ENCODE data around the gene XPO5.
"Not testable (repeated sequence)": the region's sequence is repeated elsewhere in the genome, so short reads cannot be mapped to it uniquely, and the experiment has no call there.

DNA sequence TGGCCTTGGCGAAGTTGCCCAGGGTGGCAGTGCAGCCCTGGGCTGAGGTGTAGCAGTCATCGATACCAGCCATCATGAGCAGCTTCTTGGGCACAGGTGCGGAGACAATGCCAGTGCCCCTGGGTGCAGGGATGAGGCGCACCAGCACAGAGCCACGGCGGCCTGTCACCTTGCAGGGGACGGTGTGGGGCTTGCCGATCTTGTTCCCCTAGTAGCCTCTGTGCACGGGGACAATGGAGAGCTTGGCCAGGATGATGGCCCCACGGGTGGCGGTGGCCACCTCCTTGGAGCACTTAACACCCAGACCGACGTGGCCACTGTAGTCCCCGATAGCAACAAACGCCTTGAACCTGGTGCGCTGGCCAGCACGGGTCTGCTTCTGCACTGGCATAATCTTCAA, 36.9 kb downstream of the XPO5 start:
- TF ChIP-seq POLR2A (IDR thresholded peaks at IDR 0.05; ENCODE audit: low read depth, low read length); BHLHE40 (IDR thresholded peaks at IDR 0.05; ENCODE audit: low read depth, low read length); NFE2L2 (IDR thresholded peaks at IDR 0.05; ENCODE audit: low read depth, low read length); CEBPB (IDR thresholded peaks at IDR 0.05; ENCODE audit: low read depth, low read length); RFX5 (IDR thresholded peaks at IDR 0.05; ENCODE audit: low read depth, low read length); MAZ (IDR thresholded peaks at IDR 0.05; ENCODE audit: borderline replicate concordance, low read depth, low read length); RAD21 (IDR thresholded peaks at IDR 0.05; ENCODE audit: low read length); SMC3 (IDR thresholded peaks at IDR 0.05; ENCODE audit: low read depth, low read length); RCOR1 (IDR thresholded peaks at IDR 0.05; ENCODE audit: insufficient replicate concordance, low read length); FOS (IDR thresholded peaks at IDR 0.05; ENCODE audit: low read depth, low read length); CHD1 (IDR thresholded peaks at IDR 0.05; ENCODE audit: low read depth, low read length): not testable (repeated sequence)
- TF ChIP-seq, protein P1, sequence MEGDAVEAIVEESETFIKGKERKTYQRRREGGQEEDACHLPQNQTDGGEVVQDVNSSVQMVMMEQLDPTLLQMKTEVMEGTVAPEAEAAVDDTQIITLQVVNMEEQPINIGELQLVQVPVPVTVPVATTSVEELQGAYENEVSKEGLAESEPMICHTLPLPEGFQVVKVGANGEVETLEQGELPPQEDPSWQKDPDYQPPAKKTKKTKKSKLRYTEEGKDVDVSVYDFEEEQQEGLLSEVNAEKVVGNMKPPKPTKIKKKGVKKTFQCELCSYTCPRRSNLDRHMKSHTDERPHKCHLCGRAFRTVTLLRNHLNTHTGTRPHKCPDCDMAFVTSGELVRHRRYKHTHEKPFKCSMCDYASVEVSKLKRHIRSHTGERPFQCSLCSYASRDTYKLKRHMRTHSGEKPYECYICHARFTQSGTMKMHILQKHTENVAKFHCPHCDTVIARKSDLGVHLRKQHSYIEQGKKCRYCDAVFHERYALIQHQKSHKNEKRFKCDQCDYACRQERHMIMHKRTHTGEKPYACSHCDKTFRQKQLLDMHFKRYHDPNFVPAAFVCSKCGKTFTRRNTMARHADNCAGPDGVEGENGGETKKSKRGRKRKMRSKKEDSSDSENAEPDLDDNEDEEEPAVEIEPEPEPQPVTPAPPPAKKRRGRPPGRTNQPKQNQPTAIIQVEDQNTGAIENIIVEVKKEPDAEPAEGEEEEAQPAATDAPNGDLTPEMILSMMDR (conservative IDR thresholded peaks at IDR 0.05; ENCODE audit: low read depth, low read length), result not testable (repeated sequence)
- TF ChIP-seq, protein P2, sequence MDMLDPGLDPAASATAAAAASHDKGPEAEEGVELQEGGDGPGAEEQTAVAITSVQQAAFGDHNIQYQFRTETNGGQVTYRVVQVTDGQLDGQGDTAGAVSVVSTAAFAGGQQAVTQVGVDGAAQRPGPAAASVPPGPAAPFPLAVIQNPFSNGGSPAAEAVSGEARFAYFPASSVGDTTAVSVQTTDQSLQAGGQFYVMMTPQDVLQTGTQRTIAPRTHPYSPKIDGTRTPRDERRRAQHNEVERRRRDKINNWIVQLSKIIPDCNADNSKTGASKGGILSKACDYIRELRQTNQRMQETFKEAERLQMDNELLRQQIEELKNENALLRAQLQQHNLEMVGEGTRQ (IDR thresholded peaks at IDR 0.05; ENCODE audit: low read depth, low read length), result not testable (repeated sequence)
- TF ChIP-seq, protein P3, sequence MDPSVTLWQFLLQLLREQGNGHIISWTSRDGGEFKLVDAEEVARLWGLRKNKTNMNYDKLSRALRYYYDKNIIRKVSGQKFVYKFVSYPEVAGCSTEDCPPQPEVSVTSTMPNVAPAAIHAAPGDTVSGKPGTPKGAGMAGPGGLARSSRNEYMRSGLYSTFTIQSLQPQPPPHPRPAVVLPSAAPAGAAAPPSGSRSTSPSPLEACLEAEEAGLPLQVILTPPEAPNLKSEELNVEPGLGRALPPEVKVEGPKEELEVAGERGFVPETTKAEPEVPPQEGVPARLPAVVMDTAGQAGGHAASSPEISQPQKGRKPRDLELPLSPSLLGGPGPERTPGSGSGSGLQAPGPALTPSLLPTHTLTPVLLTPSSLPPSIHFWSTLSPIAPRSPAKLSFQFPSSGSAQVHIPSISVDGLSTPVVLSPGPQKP (IDR thresholded peaks at IDR 0.05; ENCODE audit: borderline replicate concordance, low read depth, low read length), result not testable (repeated sequence)
